ENCODE data around the gene PRKG1.

- TF ChIP-seq EZH2phosphoT487 (IDR thresholded peaks at IDR 0.05; ENCODE audit: insufficient read depth, low read depth) (no peak), EZH2 (IDR thresholded peaks at IDR 0.05; ENCODE audit: insufficient read depth, poor library complexity, severe bottlenecking) (no peak)
Measured at GRCh38 chr10:51910189-51910588, 835.9 kb downstream of the PRKG1 start.

Data from GM23248 (cell line).